ENCODE data around the gene GOLGA8T.
"Not testable (repeated sequence)": the region's sequence is repeated elsewhere in the genome, so short reads cannot be mapped to it uniquely, and the experiment has no call there.

GRCh38 chr15:30185495-30185894, 50.6 kb downstream of the GOLGA8T start:
- TF ChIP-seq, protein P1, sequence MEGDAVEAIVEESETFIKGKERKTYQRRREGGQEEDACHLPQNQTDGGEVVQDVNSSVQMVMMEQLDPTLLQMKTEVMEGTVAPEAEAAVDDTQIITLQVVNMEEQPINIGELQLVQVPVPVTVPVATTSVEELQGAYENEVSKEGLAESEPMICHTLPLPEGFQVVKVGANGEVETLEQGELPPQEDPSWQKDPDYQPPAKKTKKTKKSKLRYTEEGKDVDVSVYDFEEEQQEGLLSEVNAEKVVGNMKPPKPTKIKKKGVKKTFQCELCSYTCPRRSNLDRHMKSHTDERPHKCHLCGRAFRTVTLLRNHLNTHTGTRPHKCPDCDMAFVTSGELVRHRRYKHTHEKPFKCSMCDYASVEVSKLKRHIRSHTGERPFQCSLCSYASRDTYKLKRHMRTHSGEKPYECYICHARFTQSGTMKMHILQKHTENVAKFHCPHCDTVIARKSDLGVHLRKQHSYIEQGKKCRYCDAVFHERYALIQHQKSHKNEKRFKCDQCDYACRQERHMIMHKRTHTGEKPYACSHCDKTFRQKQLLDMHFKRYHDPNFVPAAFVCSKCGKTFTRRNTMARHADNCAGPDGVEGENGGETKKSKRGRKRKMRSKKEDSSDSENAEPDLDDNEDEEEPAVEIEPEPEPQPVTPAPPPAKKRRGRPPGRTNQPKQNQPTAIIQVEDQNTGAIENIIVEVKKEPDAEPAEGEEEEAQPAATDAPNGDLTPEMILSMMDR (IDR thresholded peaks at IDR 0.05 in 2 of 3, conservative IDR thresholded peaks at IDR 0.05 in 1 of 3; ENCODE audit: borderline replicate concordance in 1 of 3, insufficient read depth in 1 of 3, low read depth in 2 of 3, low read length in 2 of 3), result not testable (repeated sequence)
- not testable (repeated sequence) for TF ChIP-seq EGR1 (IDR thresholded peaks at IDR 0.05; ENCODE audit: low read depth); POLR2AphosphoS5 (IDR thresholded peaks at IDR 0.05; ENCODE audit: low read depth, low read length); ZNF274 (IDR thresholded peaks at IDR 0.05; ENCODE audit: low read depth, low read length); TCF7L2 (IDR thresholded peaks at IDR 0.05; ENCODE audit: borderline replicate concordance, extremely low read depth, insufficient read depth, insufficient read length); POLR2A (IDR thresholded peaks at IDR 0.05; ENCODE audit: borderline replicate concordance, extremely low read depth, insufficient read depth, insufficient read length); EZH2phosphoT487 (IDR thresholded peaks at IDR 0.05; ENCODE audit: borderline replicate concordance); CEBPB (IDR thresholded peaks at IDR 0.05; ENCODE audit: low read depth); ZFX (IDR thresholded peaks at IDR 0.05)
- TF ChIP-seq, protein P2, sequence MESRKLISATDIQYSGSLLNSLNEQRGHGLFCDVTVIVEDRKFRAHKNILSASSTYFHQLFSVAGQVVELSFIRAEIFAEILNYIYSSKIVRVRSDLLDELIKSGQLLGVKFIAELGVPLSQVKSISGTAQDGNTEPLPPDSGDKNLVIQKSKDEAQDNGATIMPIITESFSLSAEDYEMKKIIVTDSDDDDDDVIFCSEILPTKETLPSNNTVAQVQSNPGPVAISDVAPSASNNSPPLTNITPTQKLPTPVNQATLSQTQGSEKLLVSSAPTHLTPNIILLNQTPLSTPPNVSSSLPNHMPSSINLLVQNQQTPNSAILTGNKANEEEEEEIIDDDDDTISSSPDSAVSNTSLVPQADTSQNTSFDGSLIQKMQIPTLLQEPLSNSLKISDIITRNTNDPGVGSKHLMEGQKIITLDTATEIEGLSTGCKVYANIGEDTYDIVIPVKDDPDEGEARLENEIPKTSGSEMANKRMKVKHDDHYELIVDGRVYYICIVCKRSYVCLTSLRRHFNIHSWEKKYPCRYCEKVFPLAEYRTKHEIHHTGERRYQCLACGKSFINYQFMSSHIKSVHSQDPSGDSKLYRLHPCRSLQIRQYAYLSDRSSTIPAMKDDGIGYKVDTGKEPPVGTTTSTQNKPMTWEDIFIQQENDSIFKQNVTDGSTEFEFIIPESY (IDR thresholded peaks at IDR 0.05; ENCODE audit: extremely low read depth, insufficient replicate concordance, low read length), result not testable (repeated sequence)
- TF ChIP-seq, protein P3, sequence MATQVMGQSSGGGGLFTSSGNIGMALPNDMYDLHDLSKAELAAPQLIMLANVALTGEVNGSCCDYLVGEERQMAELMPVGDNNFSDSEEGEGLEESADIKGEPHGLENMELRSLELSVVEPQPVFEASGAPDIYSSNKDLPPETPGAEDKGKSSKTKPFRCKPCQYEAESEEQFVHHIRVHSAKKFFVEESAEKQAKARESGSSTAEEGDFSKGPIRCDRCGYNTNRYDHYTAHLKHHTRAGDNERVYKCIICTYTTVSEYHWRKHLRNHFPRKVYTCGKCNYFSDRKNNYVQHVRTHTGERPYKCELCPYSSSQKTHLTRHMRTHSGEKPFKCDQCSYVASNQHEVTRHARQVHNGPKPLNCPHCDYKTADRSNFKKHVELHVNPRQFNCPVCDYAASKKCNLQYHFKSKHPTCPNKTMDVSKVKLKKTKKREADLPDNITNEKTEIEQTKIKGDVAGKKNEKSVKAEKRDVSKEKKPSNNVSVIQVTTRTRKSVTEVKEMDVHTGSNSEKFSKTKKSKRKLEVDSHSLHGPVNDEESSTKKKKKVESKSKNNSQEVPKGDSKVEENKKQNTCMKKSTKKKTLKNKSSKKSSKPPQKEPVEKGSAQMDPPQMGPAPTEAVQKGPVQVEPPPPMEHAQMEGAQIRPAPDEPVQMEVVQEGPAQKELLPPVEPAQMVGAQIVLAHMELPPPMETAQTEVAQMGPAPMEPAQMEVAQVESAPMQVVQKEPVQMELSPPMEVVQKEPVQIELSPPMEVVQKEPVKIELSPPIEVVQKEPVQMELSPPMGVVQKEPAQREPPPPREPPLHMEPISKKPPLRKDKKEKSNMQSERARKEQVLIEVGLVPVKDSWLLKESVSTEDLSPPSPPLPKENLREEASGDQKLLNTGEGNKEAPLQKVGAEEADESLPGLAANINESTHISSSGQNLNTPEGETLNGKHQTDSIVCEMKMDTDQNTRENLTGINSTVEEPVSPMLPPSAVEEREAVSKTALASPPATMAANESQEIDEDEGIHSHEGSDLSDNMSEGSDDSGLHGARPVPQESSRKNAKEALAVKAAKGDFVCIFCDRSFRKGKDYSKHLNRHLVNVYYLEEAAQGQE (IDR thresholded peaks at IDR 0.05; ENCODE audit: low read depth), result not testable (repeated sequence)

Measured in HCT116 (cell line).